GM18499 (cell line): ENCODE data around the gene DCLK2.

Experiments used
- ATAC-seq: cut with Tn5 transposase; IDR thresholded peaks from one replicate; pipeline ENCODE4 v1.9.1; 2021; ENCODE audit warnings: moderate number of reproducible peaks; ENCODE audit not compliant: insufficient read depth, unreplicated experiment

The DCLK2 gene

DNA sequence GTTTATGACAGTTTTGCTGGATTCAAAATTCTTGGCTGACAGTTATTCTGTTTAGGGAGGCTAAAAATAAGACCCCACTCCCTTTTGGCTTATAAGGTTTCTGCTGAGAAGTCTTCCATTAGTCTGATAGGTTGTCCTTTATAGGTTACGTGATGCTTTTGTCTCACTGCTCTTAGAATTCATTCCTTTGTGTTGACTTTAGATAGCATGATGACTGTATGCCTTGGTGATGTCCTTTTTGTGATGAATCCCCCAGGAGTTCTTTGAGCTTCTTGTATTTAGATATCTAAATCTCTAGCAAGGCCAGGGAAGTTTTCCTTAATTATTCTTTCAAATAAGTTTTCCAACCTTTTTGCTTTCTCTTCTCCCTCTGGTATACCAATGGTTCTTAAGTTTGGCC is 36.4 kb downstream of the DCLK2 start:
- ATAC-seq = no peak

DNA sequence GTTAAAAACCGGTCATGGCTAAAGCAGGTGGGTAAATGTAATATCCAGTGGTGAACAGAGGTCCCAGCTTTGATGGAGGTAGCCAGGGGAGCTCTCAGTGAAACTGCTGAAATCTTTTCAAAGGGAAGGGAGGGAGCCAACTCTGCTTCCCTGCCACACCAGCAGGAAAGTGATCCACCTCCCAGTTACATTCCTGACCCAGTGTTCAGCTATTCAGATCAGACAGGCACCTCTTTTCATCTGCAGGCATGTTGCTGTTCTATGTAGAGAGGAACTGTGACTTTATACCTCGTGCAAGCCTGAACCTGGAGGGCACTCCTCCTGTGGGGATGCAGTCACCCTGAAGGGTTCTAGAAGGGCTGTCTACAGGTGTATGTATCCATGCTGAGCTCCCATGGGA is 37.6 kb downstream of the DCLK2 start:
- ATAC-seq = no peak

GRCh38 chr4:150116506-150116905 is 38.3 kb downstream of the DCLK2 start:
- ATAC-seq = no peak

GRCh38 chr4:150117094-150117493 is 38.8 kb downstream of the DCLK2 start:
- ATAC-seq = no peak

GRCh38 chr4:150117629-150118028 is 39.4 kb downstream of the DCLK2 start:
- ATAC-seq = no peak

GRCh38 chr4:150119492-150119891 is 41.2 kb downstream of the DCLK2 start:
- no peak for ATAC-seq

DNA sequence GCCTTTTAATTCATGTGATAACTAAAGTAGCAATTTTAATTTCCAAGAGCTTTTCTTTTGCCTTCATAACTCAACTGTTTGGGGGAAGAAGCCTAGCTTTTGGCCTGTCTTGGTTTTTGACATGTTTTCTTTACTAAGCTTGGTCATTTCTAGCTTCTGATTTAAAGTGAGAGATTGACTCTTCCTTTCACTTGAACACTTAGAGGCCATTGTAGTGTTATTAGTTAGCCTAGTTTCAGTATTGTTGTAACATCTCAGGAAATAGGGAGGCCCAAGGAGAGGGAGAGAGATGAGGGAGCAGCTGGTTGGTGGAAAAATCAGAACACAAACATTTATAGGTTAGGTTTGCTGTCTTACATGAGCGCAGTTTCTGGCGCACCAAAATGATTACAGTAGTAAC is 44.8 kb downstream of the DCLK2 start:
- ATAC-seq = no peak

DNA sequence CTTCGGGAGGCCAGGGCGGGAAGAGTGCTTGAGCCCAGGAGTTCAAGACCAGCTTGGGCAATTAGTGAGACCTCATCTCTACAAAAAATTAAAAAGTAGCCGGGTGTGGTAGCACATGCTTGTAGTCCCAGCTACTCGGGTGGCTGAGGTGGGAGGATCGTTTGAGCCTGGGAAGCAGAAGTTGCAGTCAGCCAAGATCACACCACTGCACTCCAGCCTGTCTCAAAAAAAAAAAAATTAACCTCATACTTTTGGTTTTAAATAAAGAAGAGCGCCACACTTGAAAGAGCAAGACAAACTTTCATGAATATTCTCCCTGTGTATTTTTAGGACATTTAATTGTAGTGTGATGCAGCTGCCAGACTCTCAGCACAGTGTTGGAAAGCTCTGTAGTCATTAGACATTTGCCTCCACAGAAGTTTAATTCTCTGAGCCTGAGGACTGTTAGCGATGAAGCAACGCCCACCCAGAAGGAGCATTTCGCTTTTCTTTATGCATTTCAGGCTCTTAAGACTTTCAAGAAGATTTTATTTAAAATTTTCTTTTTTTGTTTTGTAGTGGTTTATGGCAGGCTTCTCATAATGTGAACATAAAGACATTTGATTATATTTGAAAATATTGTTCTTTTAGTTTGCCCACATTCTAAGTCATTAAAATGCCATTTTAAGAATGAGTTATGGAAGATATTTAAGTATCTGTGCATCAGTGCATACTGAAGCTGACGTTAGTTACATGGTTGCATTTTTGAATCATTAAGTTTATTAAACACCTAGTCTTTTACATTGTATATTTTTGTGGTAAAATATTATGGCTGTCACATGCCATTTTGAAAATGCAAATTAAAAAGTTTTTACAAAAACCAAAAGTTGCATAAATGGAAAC is 45.8 kb downstream of the DCLK2 start:
- no peak for ATAC-seq

DNA sequence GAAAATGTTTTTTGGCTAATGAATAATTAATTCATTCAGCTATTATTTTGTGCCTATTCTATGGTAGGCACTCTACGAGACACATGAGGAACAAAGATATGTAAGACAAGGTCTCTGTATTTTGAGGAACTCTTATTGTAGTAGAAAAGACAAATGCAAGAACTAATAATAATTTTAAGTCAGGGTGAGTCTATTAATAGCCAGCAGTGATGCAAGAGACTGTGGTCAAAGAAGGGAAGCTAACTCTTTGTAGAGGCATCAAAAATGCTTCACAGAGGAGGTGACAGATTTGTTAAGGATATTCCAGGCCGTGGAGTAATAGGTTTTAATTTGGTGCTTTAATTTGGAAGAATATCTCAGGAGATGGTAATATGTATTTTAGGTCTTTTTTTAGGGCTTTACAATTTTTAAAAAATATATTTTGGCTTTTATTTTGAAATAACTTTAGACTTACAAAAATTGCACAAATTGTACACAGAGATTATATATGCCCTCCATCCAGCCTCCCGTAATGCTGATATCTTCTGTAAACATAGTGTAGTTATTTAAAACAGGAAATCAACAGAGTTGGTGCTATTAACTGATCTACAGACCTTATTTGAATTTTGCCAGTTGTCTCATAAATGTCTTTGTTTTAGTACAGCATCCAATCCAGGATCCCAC is 48.1 kb downstream of the DCLK2 start:
- peak; percentile 46 for ATAC-seq

DNA sequence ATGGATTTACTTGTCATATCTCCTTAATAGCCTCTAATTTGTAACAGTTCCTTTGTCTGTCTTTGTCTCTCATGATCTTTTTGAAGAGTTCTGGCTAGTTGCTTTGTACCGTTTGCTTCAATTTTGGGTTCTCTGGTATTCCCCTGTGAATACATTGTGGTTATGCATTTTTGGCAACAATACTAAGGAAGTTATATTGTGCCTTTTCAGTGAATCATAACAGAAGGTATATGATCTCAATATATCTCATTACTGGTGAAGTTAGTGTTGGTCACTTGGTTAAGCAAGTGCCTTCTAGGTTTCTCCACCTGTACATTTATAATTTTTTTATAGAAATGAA is 48.6 kb downstream of the DCLK2 start:
- ATAC-seq = peak; percentile 68

DNA sequence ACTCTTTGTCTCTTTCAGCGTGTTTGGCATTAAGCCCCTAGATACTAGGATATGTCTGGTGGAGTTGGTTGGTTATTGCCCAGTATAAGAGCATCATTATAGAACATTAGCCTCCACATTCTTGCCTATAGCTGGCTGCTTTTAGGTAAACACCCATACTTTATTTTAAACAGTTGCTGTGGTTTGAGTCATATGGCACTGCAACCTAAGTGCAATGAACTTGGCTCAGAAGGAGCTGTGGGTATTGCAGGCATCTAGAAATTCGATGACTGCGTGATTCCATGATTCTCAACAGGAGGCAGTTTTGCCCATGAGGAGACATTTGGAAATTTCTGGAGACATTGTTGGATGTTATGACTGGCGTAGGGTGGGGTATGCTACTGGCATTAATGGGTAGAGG is 49.5 kb downstream of the DCLK2 start:
- ATAC-seq = no peak

GRCh38 chr4:150130933-150131332 is 52.7 kb downstream of the DCLK2 start:
- ATAC-seq = no peak

GRCh38 chr4:150131581-150132228 is 53.5 kb downstream of the DCLK2 start:
- no peak for ATAC-seq

DNA sequence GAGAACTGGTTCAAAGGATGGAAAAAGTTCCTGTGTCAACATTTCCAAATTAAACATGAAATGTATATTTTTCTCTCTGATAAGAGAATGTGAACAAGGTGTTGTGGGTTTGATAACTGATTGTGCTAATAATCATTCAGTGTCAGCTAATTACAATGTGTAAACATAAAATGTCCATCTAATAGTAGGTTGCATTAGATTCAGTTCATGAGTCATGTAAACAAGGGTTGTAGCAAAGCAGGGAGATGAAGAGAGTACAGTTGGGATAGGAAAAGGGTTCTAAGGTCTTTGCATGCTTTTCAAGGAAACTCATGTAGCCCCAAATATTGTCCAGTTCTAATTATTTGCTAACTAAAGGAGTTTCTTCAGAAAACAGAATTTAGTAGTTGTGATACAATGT is 55.4 kb downstream of the DCLK2 start:
- no peak for ATAC-seq

GRCh38 chr4:150135134-150135772 is 57.0 kb downstream of the DCLK2 start:
- ATAC-seq = no peak

DNA sequence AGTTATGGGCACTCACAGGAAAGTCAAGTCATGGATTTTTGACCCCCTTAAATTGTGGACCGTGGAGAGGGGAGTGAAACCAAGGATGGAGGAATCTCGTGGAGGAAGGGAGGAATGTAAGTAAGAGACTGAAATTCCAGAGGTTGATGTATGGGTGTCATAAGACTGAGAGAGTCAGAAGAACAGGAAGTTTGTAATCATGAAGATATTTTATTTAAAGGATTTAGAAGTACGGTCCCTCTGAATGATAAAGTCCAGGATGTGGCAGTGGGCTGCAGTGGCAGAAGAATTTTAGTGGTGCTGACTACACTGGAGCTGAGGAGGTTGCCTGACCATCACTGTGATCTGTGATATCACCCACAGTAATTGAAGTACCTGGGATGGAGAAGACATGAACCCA is 57.8 kb downstream of the DCLK2 start:
- no peak for ATAC-seq

DNA sequence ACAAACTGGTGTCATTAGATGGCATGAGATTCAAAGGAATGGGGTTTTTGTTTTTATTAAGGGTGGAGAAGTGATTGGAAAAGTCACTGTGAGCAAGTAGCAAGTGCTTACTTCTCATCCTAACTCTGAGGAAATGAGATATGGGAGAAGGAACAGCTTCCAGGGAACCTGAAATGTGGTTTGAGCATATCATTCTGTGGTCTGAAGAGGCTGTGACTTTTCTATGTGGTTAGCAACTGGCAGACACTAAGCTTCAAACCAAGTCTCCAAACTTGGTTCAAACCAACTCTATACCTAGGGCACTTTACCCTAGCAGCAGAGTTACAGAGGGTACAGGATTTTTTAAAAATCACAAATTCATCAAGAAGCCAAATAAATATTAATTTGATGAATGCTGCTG is 58.2 kb downstream of the DCLK2 start:
- ATAC-seq = no peak

GRCh38 chr4:150139297-150139865 is 61.1 kb downstream of the DCLK2 start:
- ATAC-seq = no peak

- no peak for ATAC-seq
Observed at GRCh38 chr4:150140774-150141400, 62.6 kb downstream of the DCLK2 start.

GRCh38 chr4:150141756-150142155 is 63.5 kb downstream of the DCLK2 start:
- no peak for ATAC-seq
